Central memory CD8-positive, alpha-beta T cell (primary cell): ENCODE results near the gene FEM1B.

ENCODE experiments used
- ATAC-seq: fragments of 150-1000 bp; cut with Tn5 transposase; replicated peaks from 2 replicates; pipeline ENCODE4 v1.10.0; 2022; ENCODE audit warnings: mild to moderate bottlenecking, moderate FRiP score, moderate number of reproducible peaks; ENCODE audit not compliant: poor library complexity, severe bottlenecking; ENCODE audit errors: extremely low read depth
- DNase-seq, 2 donors: peaks; one replicate each; pipeline ENCODE4 v3.0.0; 2021; ENCODE audit warnings: low spot score in 2 of 2
- H3K27ac Mint-ChIP-seq: one replicate; pipeline ENCODE4 v1.8.0; 2022; ENCODE audit warnings: low read depth, mild to moderate bottlenecking, moderate library complexity, mixed read lengths
- H3K27me3 Mint-ChIP-seq: one replicate; pipeline ENCODE4 v1.8.0; 2022; ENCODE audit warnings: mixed read lengths
- H3K36me3 Mint-ChIP-seq: one replicate; pipeline ENCODE4 v1.8.0; 2022; ENCODE audit warnings: mild to moderate bottlenecking, moderate library complexity, mixed read lengths; ENCODE audit not compliant: insufficient read depth
- H3K4me1 Mint-ChIP-seq: one replicate; pipeline ENCODE4 v1.8.0; 2022; ENCODE audit warnings: mixed read lengths
- H3K4me3 Mint-ChIP-seq: one replicate; pipeline ENCODE4 v1.8.0; 2022; ENCODE audit warnings: mild to moderate bottlenecking, moderate library complexity, mixed read lengths
- H3K9me3 Mint-ChIP-seq: one replicate; pipeline ENCODE4 v1.8.0; 2022; ENCODE audit warnings: mixed read lengths

Gene FEM1B

GRCh38 chr15:68239025-68239424 lies 38.5 kb upstream of the FEM1B start:
- Mint-ChIP-seq H3K4me3 (no peak overlapping the region), H3K4me1 (no peaks in the 10 kb centered on the region), H3K36me3 (no peaks in the 10 kb centered on the region), H3K27me3 (peaks cover 34% of the 10 kb centered on the region), H3K27ac (no peak overlapping the region), H3K9me3 (peaks cover 6% of the 10 kb centered on the region)
- no peak for ATAC-seq
- no peak for DNase-seq

- Mint-ChIP-seq H3K27ac (no peak overlapping the region), H3K4me3 (no peak overlapping the region), H3K36me3 (no peaks in the 10 kb centered on the region), H3K4me1 (no peaks in the 10 kb centered on the region), H3K9me3 (peaks cover 6% of the 10 kb centered on the region), H3K27me3 (peaks cover 28% of the 10 kb centered on the region)
- ATAC-seq (no peak), DNase-seq (no peak)
These were observed 36.2 kb upstream of the FEM1B start for GRCh38 chr15:68241088-68241935.

GRCh38 chr15:68244235-68244634 lies 33.3 kb upstream of the FEM1B start:
- no peak for ATAC-seq
- peaks cover 35% of the 10 kb centered on the region for H3K27me3 Mint-ChIP-seq
- no peak for DNase-seq
- H3K4me1 Mint-ChIP-seq, result no peaks in the 10 kb centered on the region
- no peak overlapping the region for H3K27ac Mint-ChIP-seq
- no peaks in the 10 kb centered on the region for H3K36me3 Mint-ChIP-seq
- peaks cover 6% of the 10 kb centered on the region for H3K9me3 Mint-ChIP-seq
- H3K4me3 Mint-ChIP-seq, result no peak overlapping the region

- Mint-ChIP-seq H3K27me3 (peaks cover 42% of the 10 kb centered on the region), H3K4me3 (no peak overlapping the region), H3K36me3 (peaks cover 2% of the 10 kb centered on the region), H3K27ac (no peak overlapping the region), H3K9me3 (no peaks in the 10 kb centered on the region), H3K4me1 (no peaks in the 10 kb centered on the region)
- DNase-seq (no peak), ATAC-seq (no peak)
These were observed 28.4 kb upstream of the FEM1B start for GRCh38 chr15:68249058-68249713.

- Mint-ChIP-seq H3K4me1 (no peaks in the 10 kb centered on the region), H3K27me3 (peaks cover 34% of the 10 kb centered on the region), H3K9me3 (no peaks in the 10 kb centered on the region), H3K36me3 (peaks cover 2% of the 10 kb centered on the region), H3K27ac (no peak overlapping the region), H3K4me3 (no peak overlapping the region)
- DNase-seq (peak in 1 of 2 donors; percentile 28), ATAC-seq (peak; percentile 73)
These were observed 24.5 kb upstream of the FEM1B start for GRCh38 chr15:68252925-68253534.

GRCh38 chr15:68256675-68257450 lies 20.7 kb upstream of the FEM1B start:
- ATAC-seq (no peak), DNase-seq (no peak)
- Mint-ChIP-seq H3K27ac (no peak overlapping the region), H3K4me3 (peak overlapping the region; percentile 50), H3K27me3 (peaks cover 18% of the 10 kb centered on the region), H3K9me3 (no peaks in the 10 kb centered on the region), H3K4me1 (no peaks in the 10 kb centered on the region), H3K36me3 (peaks cover 2% of the 10 kb centered on the region)

- no peak overlapping the region for H3K27ac Mint-ChIP-seq
- no peak overlapping the region for H3K4me3 Mint-ChIP-seq
- no peaks in the 10 kb centered on the region for H3K36me3 Mint-ChIP-seq
- DNase-seq (no peak), ATAC-seq (no peak)
- H3K27me3 Mint-ChIP-seq, result peaks cover 28% of the 10 kb centered on the region
- H3K4me1 Mint-ChIP-seq, result no peaks in the 10 kb centered on the region
- no peaks in the 10 kb centered on the region for H3K9me3 Mint-ChIP-seq
These were observed 18.9 kb upstream of the FEM1B start for GRCh38 chr15:68258692-68259091.

GRCh38 chr15:68259883-68260282 lies 17.7 kb upstream of the FEM1B start:
- ATAC-seq (no peak), DNase-seq (no peak)
- no peaks in the 10 kb centered on the region for H3K4me1 Mint-ChIP-seq
- H3K27ac Mint-ChIP-seq, result no peak overlapping the region
- no peak overlapping the region for H3K4me3 Mint-ChIP-seq
- H3K36me3 Mint-ChIP-seq, result no peaks in the 10 kb centered on the region
- H3K9me3 Mint-ChIP-seq, result no peaks in the 10 kb centered on the region
- peaks cover 31% of the 10 kb centered on the region for H3K27me3 Mint-ChIP-seq

- no peak overlapping the region for H3K27ac Mint-ChIP-seq
- no peak for DNase-seq
These were observed 16.3 kb upstream of the FEM1B start for GRCh38 chr15:68261241-68261640.

GRCh38 chr15:68261980-68262379 lies 15.6 kb upstream of the FEM1B start:
- no peaks in the 10 kb centered on the region for H3K36me3 Mint-ChIP-seq
- no peak overlapping the region for H3K4me3 Mint-ChIP-seq
- ATAC-seq, result no peak
- DNase-seq, result no peak
- H3K27ac Mint-ChIP-seq, result no peak overlapping the region
- H3K4me1 Mint-ChIP-seq, result no peaks in the 10 kb centered on the region
- H3K9me3 Mint-ChIP-seq, result no peaks in the 10 kb centered on the region
- peaks cover 45% of the 10 kb centered on the region for H3K27me3 Mint-ChIP-seq

More at GRCh38 chr15:68261241-68261640, 16.3 kb upstream of the FEM1B start:
- Mint-ChIP-seq H3K36me3 (no peaks in the 10 kb centered on the region), H3K9me3 (no peaks in the 10 kb centered on the region), H3K27me3 (peaks cover 38% of the 10 kb centered on the region), H3K4me1 (no peaks in the 10 kb centered on the region), H3K4me3 (no peak overlapping the region)
- no peak for ATAC-seq

GRCh38 chr15:68262514-68263356 lies 14.8 kb upstream of the FEM1B start:
- Mint-ChIP-seq H3K4me1 (no peaks in the 10 kb centered on the region), H3K27ac (no peak overlapping the region), H3K4me3 (no peak overlapping the region), H3K36me3 (no peaks in the 10 kb centered on the region), H3K27me3 (peaks cover 53% of the 10 kb centered on the region), H3K9me3 (no peaks in the 10 kb centered on the region)
- DNase-seq (no peak), ATAC-seq (no peak)

- Mint-ChIP-seq H3K36me3 (no peaks in the 10 kb centered on the region), H3K4me1 (no peaks in the 10 kb centered on the region)
- no peak for ATAC-seq
These were observed 13.3 kb upstream of the FEM1B start for GRCh38 chr15:68264282-68264681.

More at GRCh38 chr15:68264282-68264681, 13.3 kb upstream of the FEM1B start:
- H3K4me3 Mint-ChIP-seq, result no peak overlapping the region
- no peaks in the 10 kb centered on the region for H3K9me3 Mint-ChIP-seq
- H3K27ac Mint-ChIP-seq, result no peak overlapping the region
- H3K27me3 Mint-ChIP-seq, result peaks cover 63% of the 10 kb centered on the region
- DNase-seq, result no peak
